Smooth muscle cell (in vitro differentiated cells): ENCODE measurements around the gene MAPT. TPM values are rescaled to one million over a fixed set of nuclear protein-coding genes. Genes with fewer than 3 reads are reported as not detected.

Experiments
- DNase-seq: peaks from one replicate; lab custom pipeline; 2025; ENCODE audit not compliant: unreplicated experiment; lab: John Stamatoyannopoulos, UW
- H2AFZ ChIP-seq: fragments of 200-600 bp; sonication (generic); 2 replicates; pipeline ENCODE4 v1.6.0; 2016; ENCODE audit warnings: antibody characterized with exemption, low read depth, mild to moderate bottlenecking
- H3F3A ChIP-seq: fragments of 200-600 bp; sonication (generic); 2 replicates; pipeline ENCODE4 v1.6.0; 2017; ENCODE audit warnings: antibody characterized with exemption, low read depth
- H3K27ac ChIP-seq: fragments of 200-600 bp; sonication (generic); 2 replicates; pipeline ENCODE4 v1.5.1; 2016; ENCODE audit warnings: low read depth, mild to moderate bottlenecking
- H3K27me3 ChIP-seq: fragments of 200-600 bp; sonication (generic); 2 replicates; pipeline ENCODE4 v1.6.1; 2016; ENCODE audit warnings: low read depth, mild to moderate bottlenecking
- H3K36me3 ChIP-seq: fragments of 200-600 bp; sonication (generic); 2 replicates; pipeline ENCODE4 v1.5.1; 2016; ENCODE audit warnings: low read depth
- H3K4me1 ChIP-seq: fragments of 200-600 bp; sonication (generic); 2 replicates; pipeline ENCODE4 v1.5.1; 2016; ENCODE audit warnings: low read depth
- H3K4me2 ChIP-seq: fragments of 200-600 bp; sonication (generic); 2 replicates; pipeline ENCODE4 v1.6.0; 2016; ENCODE audit warnings: mild to moderate bottlenecking
- H3K4me3 ChIP-seq: fragments of 200-600 bp; sonication (generic); 2 replicates; pipeline ENCODE4 v1.5.1; 2016; ENCODE audit warnings: mild to moderate bottlenecking
- H3K79me2 ChIP-seq: fragments of 200-600 bp; sonication (generic); 2 replicates; pipeline ENCODE4 v1.6.0; 2016; ENCODE audit warnings: low read depth, mild to moderate bottlenecking
- H3K9ac ChIP-seq: fragments of 200-600 bp; sonication (generic); 2 replicates; pipeline ENCODE4 v1.6.0; 2016; ENCODE audit warnings: low read depth
- H3K9me3 ChIP-seq: fragments of 200-600 bp; sonication (generic); replicated peaks from 2 replicates; pipeline ENCODE4 v1.5.1; 2016; ENCODE audit warnings: low read depth
- H4K20me1 ChIP-seq: fragments of 200-600 bp; sonication (generic); 2 replicates; pipeline ENCODE4 v1.6.0; 2016; ENCODE audit warnings: low read depth
- CTCF ChIP-seq: fragments of 200-600 bp; sonication (generic); IDR thresholded peaks from 2 replicates; pipeline ENCODE4 v1.5.1; 2017; ENCODE audit warnings: borderline replicate concordance, mild to moderate bottlenecking, antibody characterized with exemption; ENCODE audit not compliant: insufficient read depth, poor library complexity, severe bottlenecking
- WGBS: methylation state at CpG from one replicate; pipeline ENCODE4 v1.1.7; 2016; ENCODE audit warnings: low lambda C conversion rate; 5-methylcytosine and 5-hydroxymethylcytosine counted together
- polyA plus RNA-seq: library from polyadenylated mRNA; unstranded; fragments of >200 nt; fragmentation: Nextera tagmentation; extraction: Ambion mirVana; gene quantifications from 2 replicates; pipeline ENCODE4 v1.2.1, GENCODE V29; 2016
- total RNA-seq: library from RNA; depleted of rRNA; stranded (reverse); fragments of >200 nt; gene quantifications from 2 replicates; pipeline ENCODE4 v1.2.3, GENCODE V29; 2014

MAPT gene
- total and polyA plus RNA-seq, 2 experiments from 2014 or later = 0.49 to 1.7 TPM

- H3K79me2 ChIP-seq = no peaks in the 10 kb centered on the region
- H2AFZ ChIP-seq = no peak overlapping the region
- no peak overlapping the region for H3K9ac ChIP-seq
- no peaks in the 10 kb centered on the region for H4K20me1 ChIP-seq
- no peak overlapping the region for H3K27ac ChIP-seq
- H3K36me3 ChIP-seq = no peaks in the 10 kb centered on the region
- no peak for TF ChIP-seq CTCF
- no peak for DNase-seq
- H3F3A ChIP-seq = no peaks in the 10 kb centered on the region
- WGBS = 93% methylated on average over 29 of the region's 31 CpGs
- no peaks in the 10 kb centered on the region for H3K9me3 ChIP-seq
- H3K4me2 ChIP-seq = no peak overlapping the region
- H3K4me3 ChIP-seq = no peak overlapping the region
- H3K4me1 ChIP-seq = no peaks in the 10 kb centered on the region
- H3K27me3 ChIP-seq = no peaks in the 10 kb centered on the region
These were observed 102.1 kb downstream of the MAPT start for GRCh38 chr17:45996282-45996937.

GRCh38 chr17:45997166-45997565, 102.8 kb downstream of the MAPT start:
- Histone ChIP-seq H3K79me2 (no peaks in the 10 kb centered on the region), H2AFZ (no peak overlapping the region)
- TF ChIP-seq CTCF = no peak

GRCh38 chr17:45997624-45998023, 103.3 kb downstream of the MAPT start:
- Histone ChIP-seq H3F3A (no peaks in the 10 kb centered on the region), H3K9me3 (no peaks in the 10 kb centered on the region), H3K4me1 (no peaks in the 10 kb centered on the region), H3K9ac (no peak overlapping the region), H3K27me3 (no peaks in the 10 kb centered on the region), H3K4me3 (no peak overlapping the region), H3K4me2 (no peak overlapping the region), H3K79me2 (no peaks in the 10 kb centered on the region), H4K20me1 (no peaks in the 10 kb centered on the region), H3K27ac (peak overlapping the region; percentile 11), H3K36me3 (no peaks in the 10 kb centered on the region), H2AFZ (no peak overlapping the region)
- no peak for DNase-seq
- no peak for TF ChIP-seq CTCF
- 79% methylated on average over 9 of the region's 9 CpGs for WGBS

More at GRCh38 chr17:45997166-45997565, 102.8 kb downstream of the MAPT start:
- Histone ChIP-seq H3F3A (no peaks in the 10 kb centered on the region), H3K27me3 (no peaks in the 10 kb centered on the region), H3K4me2 (no peak overlapping the region), H3K36me3 (no peaks in the 10 kb centered on the region), H3K4me1 (no peaks in the 10 kb centered on the region), H3K9ac (no peak overlapping the region), H3K9me3 (no peaks in the 10 kb centered on the region), H4K20me1 (no peaks in the 10 kb centered on the region), H3K4me3 (no peak overlapping the region), H3K27ac (peak overlapping the region; percentile 11)
- DNase-seq = no peak
- WGBS = 88% methylated on average over 13 of the region's 13 CpGs
